ENCODE measurements around the gene HOXD3.

The HOXD3 gene

DNA sequence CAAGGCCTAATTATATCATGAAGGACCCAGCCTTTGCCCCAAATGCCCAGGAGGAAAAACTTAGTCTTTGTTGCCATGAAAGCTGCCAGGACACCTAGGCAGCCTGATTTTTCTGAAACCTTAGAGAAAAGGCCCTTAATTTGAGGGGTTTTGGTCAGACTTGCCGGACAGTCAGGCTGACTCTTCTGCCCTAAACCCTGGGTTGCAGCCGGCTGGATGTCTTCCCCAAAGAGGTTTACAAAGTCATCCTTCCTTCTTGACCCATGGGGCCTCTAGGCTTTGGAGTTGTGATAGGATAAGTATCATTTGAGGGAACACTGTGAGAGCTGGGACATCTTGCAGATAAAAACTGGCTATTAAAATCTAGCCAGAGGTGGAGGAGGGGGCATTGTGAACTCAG is 28.9 kb downstream of the HOXD3 start:
- DNase-seq, result no peak

DNA sequence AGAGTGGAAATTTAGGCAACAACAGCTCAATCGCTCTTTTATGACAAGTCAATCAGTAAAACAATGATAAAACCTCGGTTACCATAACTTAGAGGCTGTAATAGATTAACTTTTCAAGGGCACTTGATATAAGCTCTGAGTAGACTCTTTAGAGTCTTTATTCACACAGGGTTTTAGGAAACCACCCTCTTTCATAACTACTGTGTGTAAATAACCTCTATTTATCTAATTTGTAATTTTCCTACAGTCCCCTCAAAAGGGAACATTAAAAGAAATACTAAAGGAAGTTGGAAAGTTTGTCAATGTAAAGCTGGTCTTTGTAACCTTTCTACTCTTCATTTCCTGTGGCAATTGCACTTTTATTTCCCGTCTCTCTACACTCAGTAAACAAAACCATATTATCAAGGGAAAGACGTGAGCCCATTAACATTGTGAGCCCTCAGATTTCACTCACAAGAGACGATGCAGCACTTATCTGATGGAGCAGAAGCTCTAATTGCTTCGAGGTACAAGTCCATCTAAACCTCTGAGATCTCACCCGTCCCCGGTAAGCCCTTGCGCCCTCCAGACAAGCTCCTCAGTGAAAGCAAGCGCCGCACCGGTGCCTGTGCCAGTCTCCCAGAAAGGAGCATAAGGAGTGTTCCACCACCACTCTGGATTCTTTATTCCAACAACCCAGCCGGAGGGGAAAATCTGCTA is 30.2 kb downstream of the HOXD3 start:
- peak; percentile 6 for DNase-seq

DNA sequence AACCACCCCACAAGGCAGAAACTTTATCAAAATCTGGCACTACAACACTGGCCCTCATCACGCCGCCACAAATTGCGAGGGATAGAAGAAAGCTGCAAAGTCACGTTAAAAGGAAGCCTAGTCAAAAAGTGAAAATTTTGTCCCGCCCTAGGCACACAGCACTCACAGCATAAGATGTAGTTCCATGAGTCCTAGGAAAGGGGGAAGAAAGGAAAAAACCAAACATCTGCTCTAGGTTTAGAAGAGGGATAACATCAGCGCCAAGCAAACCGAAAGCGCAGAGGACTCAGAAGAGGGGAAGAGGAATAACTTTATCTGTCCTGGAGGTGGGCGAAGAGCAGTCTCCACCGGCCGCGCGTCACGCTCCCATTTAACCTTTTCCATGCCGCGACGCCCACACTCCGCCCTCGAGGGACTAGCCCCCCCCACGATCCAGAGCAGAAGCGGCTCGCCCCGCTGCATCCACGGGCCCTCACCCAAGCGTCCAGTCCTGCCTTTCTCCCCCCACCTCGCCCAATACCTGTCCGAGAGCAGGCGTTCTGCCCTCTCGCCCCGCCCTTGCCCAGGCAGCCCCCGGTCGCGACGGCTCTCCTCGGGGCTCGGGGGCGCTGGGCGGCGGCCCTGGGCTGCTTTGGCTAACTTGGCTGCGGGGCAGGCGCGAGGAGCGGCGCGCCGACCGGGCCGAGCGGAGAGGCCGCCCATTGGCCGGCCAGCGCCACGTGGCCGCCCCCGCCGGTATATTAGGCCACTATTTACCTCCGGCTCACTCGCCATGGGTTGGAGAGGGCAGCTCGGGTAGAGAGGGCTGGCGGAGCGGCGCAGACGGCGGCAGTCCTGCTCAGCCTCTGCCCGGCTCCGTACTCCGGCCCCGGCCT is 31.0 kb downstream of the HOXD3 start, which contains the start of gene HOXD1:
TSS of gene HOXD1 (plus strand) at position 770 of the 875 bp plus-strand sequence. CDS start 134 bp downstream, outside the sequence.
- peak; percentile 48 for DNase-seq

DNA sequence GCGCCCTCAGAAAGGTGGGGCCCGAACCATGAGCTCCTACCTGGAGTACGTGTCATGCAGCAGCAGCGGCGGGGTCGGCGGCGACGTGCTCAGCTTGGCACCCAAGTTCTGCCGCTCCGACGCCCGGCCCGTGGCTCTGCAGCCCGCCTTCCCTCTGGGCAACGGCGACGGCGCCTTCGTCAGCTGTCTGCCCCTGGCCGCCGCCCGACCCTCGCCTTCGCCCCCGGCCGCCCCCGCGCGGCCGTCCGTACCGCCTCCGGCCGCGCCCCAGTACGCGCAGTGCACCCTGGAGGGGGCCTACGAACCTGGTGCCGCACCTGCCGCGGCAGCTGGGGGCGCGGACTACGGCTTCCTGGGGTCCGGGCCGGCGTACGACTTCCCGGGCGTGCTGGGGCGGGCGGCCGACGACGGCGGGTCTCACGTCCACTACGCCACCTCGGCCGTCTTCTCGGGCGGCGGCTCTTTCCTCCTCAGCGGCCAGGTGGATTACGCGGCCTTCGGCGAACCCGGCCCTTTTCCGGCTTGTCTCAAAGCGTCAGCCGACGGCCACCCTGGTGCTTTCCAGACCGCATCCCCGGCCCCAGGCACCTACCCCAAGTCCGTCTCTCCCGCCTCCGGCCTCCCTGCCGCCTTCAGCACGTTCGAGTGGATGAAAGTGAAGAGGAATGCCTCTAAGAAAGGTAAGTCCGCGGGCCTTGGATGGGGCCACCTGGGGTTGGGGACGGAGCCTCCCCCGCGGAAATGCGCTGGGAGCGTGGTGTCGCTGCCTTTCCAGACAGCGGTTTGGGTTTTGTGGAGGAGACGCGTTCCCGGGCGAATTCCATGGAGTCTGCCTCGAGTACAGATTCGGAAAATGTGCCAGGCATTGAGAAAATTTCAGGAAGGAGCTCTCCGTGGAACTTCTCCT is 31.9 kb downstream of the HOXD3 start:
- no peak for DNase-seq

DNA sequence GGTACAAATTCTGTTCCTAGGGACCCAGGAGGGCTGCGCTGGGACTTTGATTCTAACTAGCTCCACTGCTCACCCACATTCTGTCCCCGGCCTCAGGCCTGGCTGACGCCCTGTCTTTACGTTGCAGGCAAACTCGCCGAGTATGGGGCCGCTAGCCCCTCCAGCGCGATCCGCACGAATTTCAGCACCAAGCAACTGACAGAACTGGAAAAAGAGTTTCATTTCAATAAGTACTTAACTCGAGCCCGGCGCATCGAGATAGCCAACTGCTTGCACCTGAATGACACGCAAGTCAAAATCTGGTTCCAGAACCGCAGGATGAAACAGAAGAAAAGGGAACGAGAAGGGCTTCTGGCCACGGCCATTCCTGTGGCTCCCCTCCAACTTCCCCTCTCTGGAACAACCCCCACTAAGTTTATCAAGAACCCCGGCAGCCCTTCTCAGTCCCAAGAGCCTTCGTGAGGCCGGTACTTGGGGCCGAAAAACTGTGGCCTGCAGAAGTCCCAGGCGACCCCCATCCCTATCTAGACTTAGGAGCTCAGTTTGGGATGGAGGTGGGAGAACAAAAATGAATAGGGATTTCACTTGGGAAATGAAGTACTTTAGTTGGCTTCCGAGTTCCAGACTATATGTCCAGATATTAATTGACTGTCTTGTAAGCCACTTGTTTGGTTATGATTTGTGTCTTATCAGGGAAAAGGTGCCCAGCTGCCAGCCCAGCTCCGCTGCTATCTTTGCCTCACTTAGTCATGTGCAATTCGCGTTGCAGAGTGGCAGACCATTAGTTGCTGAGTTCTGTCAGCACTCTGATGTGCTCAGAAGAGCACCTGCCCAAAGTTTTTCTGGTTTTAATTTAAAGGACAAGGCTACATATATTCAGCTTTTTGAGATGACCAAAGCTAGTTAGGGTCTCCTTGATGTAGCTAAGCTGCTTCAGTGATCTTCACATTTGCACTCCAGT is 32.9 kb downstream of the HOXD3 start:
- no peak for DNase-seq

DNA sequence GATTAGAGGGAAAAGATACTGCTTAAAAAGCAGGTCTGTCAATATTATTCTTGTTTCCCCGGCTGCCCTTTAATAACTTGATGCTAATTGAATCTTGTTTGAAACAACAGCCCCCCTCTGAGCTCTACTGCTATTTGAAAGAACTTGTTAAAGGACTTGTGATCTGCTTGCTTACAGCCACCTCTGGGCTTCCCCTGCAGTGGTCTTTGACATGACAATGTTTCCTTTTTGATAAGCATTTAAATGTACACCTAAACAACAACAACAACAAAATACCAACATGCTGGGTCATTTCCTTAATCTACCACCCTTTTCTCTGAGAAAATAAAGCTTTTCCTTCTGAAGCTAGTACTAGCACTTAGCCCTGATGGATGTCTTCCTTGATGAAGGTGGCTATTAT is 35.2 kb downstream of the HOXD3 start:
- no peak for DNase-seq

DNA sequence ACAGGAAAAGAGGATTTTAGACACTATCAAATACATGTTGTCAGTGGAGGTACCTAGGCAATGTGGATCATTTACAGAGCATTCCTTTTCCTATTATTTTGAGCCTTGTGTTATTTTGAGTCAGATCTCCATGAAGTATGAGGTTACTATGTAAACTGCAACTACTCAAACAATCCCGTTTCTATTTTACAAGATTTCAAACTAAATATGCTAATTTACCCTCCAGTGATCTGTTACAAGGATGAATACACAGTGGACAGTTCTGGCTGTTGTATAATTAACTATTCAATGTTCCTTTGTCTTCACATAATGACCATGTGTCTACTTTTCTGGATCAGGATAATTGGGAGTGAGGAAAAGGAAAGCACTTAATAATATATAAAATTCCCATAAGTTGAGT is 35.9 kb downstream of the HOXD3 start:
- no peak for DNase-seq

DNA sequence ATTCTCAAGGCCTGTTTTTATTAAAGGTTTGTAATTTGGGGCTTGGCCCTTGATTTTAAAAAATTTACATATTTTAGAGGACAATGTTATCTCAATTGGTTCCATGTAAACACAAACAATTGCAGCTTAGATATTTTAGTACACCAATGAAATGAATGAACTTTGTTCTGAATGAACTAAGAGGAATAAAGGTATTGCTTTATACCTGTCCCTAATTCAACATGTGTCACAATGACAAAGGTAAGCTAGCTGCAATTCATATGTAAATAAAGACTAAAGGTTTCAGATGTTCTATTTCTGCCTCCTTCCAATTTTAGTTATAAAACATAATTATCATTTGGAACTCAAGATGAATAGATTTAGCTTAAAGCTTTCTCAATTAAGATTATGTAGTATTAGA is 42.8 kb downstream of the HOXD3 start:
- DNase-seq, result no peak

DNA sequence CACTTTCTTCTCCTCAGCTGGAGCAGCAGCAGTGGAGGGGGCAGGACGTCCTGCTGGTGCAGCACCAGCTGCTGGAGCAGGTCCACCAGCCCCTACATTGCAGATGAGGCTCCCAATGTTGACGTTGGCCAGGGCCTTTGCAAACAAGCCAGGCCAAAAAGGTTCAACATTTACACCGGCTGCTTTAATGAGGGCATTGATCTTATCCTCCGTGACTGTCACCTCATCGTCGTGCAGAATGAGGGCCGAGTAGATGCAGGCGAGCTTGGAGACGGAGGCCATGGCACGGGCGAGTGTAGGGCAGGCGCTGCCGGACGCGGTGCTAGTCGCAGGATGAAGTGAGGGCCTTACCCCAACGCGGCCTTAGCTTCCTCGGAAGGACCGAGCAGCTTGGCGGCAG is 43.9 kb downstream of the HOXD3 start:
- DNase-seq, result no peak

DNA sequence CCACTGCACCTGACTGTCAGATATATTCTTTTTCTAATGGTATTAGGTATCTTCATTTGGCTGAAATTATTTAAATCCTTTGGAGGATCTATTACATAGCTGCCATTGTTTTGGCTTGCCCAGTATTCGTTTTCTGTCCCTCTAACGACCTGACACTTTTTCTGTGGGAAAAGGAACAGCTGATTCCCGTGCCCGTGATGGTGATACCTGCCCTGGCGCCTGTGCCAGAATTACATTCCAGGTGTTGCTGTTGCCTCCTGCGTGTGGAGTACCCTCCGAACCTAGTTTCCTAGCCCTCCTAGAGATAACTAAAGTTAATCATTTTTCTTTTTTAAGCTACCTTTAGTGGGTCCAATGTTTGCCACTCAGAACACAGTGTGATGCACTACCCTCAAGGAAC is 45.4 kb downstream of the HOXD3 start:
- DNase-seq, result no peak

DNA sequence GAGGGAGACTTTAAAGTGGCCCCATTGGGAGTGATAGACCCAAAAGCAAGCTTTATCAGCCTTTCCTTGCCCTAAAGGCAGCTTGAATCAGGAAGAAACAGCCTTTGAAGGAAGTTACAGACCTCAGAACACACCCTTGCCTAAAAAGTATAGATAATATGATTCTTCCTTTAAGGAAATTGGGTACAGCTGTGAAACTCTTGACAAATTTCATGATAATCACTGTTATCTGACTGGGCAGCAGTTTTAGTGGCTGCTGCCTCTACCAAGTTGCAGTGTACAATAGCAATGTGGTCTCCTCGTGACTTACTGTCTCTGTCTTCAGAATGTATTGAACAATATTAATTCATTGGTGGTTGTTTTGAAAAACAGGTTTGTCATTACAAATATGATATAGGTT is 48.0 kb downstream of the HOXD3 start:
- no peak for DNase-seq

DNA sequence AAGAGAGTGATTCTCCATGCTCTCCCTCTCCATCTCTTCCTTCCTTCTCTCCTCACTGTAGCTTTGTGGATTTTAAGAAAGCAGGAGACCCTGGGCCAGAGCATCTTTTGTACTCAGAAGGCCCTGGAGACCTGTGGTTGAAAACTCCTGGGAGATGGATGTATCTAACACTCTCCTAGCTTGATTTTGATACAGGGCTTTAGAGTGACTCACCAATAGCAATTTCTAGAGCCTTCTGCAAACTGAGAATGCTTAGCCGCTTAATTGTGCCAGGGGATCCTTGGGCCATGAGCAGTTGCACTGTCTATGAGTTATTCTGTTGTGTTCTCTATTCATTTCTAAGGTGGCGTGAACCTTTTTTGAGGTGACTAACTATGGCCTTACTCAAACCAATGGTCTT is 49.0 kb downstream of the HOXD3 start:
- DNase-seq, result no peak

DNA sequence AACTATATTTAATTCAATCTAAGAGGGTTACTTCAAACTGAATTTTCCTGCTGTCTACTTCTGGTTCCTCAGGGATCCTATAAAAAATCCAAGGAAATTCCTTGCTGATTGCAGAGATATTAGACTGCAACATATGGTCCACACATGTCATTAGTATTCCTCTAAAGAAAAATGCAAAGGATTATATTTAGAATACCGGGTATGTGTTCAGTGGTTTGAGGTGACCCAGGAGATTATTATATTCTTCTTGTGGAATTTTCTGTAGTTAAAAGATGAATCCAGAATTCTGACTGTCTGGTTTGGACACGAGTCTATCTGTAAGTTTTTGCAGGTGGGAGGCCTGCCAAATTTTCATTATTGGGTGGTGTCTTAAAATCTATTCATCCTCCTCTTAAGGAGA is 49.6 kb downstream of the HOXD3 start:
- no peak for DNase-seq

DNA sequence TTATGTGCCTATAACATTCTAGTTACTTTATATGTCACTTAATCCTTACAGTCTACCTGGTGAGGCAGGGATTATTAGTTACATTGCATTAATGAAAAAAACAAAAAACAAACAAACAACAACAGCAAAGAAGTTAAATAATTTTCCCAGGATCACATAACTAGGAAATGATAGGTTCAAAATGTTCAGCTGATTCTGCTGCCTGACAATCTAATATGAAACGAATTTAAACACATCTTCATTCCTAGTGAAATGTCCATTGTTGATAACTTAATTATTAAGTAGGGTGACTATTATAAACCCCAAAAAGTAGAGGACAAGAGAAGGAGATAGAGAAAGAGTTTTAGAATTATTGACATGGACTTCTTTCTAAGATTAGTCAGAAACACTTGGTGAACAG is 54.0 kb downstream of the HOXD3 start:
- no peak for DNase-seq

DNA sequence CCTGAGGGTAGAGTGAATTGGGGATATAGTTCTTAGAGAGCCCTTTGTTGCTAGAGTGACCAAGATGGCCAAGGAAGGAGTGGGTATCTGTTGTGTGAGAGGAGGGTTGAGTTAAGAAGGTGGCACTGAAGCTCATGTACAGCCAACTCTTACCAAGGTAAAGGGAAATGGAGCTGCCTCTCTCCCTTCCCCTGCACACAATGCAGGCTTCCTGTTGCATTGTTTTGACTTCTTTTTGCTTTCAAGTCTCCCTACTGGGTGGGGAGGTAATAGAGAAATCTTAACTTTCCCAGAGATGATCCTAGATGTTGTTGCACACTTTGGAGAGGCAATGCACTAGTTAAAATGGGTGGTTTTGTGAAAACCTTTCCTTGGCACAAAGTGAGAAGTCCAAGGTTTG is 55.2 kb downstream of the HOXD3 start:
- no peak for DNase-seq

DNA sequence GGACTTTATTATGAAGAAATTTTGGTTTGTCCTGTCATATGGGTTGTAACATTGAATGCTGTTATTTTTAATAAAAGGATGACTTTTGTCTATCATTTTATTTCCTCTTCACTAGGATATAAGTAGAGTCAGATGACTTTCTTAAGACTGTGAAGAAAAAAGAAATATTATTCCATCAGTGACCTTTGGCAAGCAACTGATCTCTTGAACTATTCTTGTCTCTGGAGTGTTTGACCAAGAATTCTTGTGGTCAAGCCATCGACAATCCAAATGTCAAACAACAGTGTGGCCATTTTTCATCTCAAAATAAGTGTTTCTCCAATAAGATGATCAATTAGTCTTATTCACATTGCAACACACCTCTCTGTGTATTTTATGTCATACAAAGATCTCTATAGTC is 56.3 kb downstream of the HOXD3 start:
- no peak for DNase-seq
